Hepatocyte (in vitro differentiated cells): ENCODE results near the gene HEATR5B. TPM values are rescaled to one million over a fixed set of nuclear protein-coding genes. Genes with fewer than 3 reads are reported as not detected.

ENCODE experiments used
- DNase-seq: peaks from one replicate; pipeline ENCODE4 v3.0.0-alpha.2; 2016; ENCODE audit warnings: low spot score
- H2AFZ ChIP-seq: fragments of 200-600 bp; sonication (generic); 2 replicates; pipeline ENCODE4 v1.6.0; 2016; ENCODE audit warnings: antibody characterized with exemption, mild to moderate bottlenecking
- H3K27ac ChIP-seq: fragments of 200-600 bp; sonication (generic); 2 replicates; pipeline ENCODE4 v1.5.1; 2016; ENCODE audit warnings: mild to moderate bottlenecking
- H3K27me3 ChIP-seq: fragments of 200-600 bp; sonication (generic); 2 replicates; pipeline ENCODE4 v1.6.1; 2016
- H3K36me3 ChIP-seq: fragments of 200-600 bp; sonication (generic); replicated peaks from 2 replicates; pipeline ENCODE4 v1.5.1; 2016; ENCODE audit warnings: low read depth; ENCODE audit not compliant: insufficient read depth
- H3K4me1 ChIP-seq: fragments of 200-600 bp; sonication (generic); 2 replicates; pipeline ENCODE4 v1.5.1; 2016; ENCODE audit warnings: mild to moderate bottlenecking, moderate library complexity; ENCODE audit not compliant: insufficient read depth
- H3K4me2 ChIP-seq: fragments of 200-600 bp; sonication (generic); 2 replicates; pipeline ENCODE4 v1.6.0; 2016
- H3K4me3 ChIP-seq: fragments of 200-600 bp; sonication (generic); 2 replicates; pipeline ENCODE4 v1.5.1; 2016; ENCODE audit warnings: mild to moderate bottlenecking
- H3K79me2 ChIP-seq: fragments of 200-600 bp; sonication (generic); 2 replicates; pipeline ENCODE4 v1.6.0; 2017; ENCODE audit warnings: mild to moderate bottlenecking
- H3K9me2 ChIP-seq: fragments of 200-600 bp; sonication (generic); replicated peaks from 2 replicates; pipeline ENCODE4 v1.6.0; 2017; ENCODE audit warnings: mild to moderate bottlenecking; ENCODE audit not compliant: insufficient read depth
- H3K9me3 ChIP-seq: fragments of 200-600 bp; sonication (generic); 2 replicates; pipeline ENCODE4 v1.5.1; 2016; ENCODE audit warnings: low read depth, mild to moderate bottlenecking
- H4K20me1 ChIP-seq: fragments of 200-600 bp; sonication (generic); 2 replicates; pipeline ENCODE4 v1.6.0; 2016; ENCODE audit warnings: mild to moderate bottlenecking; ENCODE audit not compliant: insufficient read depth, poor library complexity, severe bottlenecking
- EZH2 ChIP-seq: fragments of 200-600 bp; sonication (generic); IDR thresholded peaks from 2 replicates; pipeline ENCODE4 v1.6.1; 2016; ENCODE audit warnings: antibody characterized with exemption, mild to moderate bottlenecking, borderline replicate concordance
- EZH2phosphoT487 ChIP-seq: fragments of 200-600 bp; sonication (generic); IDR thresholded peaks from one replicate; pipeline ENCODE4 v1.6.1; 2018; ENCODE audit warnings: antibody characterized with exemption, mild to moderate bottlenecking, low read depth, moderate library complexity; ENCODE audit not compliant: unreplicated experiment, severe bottlenecking
- WGBS: methylation state at CpG from one replicate; pipeline ENCODE4 v1.1.6; 2016; ENCODE audit warnings: low lambda C conversion rate; ENCODE audit errors: missing lambda C conversion rate; 5-methylcytosine and 5-hydroxymethylcytosine counted together
- polyA plus RNA-seq: library from polyadenylated mRNA; unstranded; fragments of >200 nt; fragmentation: Nextera tagmentation; extraction: Ambion mirVana; gene quantifications from 2 replicates; pipeline ENCODE4 v1.2.1, GENCODE V29; 2016
- total RNA-seq: library from RNA; depleted of rRNA; stranded (reverse); fragments of >200 nt; gene quantifications from 2 replicates; pipeline ENCODE4 v1.2.3, GENCODE V29; 2014
- TF ChIP-seq, protein P1 (sequence below): fragments of 200-600 bp; sonication (generic); IDR thresholded peaks from 2 replicates; pipeline ENCODE4 v1.5.1; 2016; ENCODE audit warnings: antibody characterized with exemption, mild to moderate bottlenecking; ENCODE audit not compliant: poor library complexity

HEATR5B gene
- total and polyA plus RNA-seq, 2 experiments from 2014 or later = 5.1 to 25.1 TPM

DNA sequence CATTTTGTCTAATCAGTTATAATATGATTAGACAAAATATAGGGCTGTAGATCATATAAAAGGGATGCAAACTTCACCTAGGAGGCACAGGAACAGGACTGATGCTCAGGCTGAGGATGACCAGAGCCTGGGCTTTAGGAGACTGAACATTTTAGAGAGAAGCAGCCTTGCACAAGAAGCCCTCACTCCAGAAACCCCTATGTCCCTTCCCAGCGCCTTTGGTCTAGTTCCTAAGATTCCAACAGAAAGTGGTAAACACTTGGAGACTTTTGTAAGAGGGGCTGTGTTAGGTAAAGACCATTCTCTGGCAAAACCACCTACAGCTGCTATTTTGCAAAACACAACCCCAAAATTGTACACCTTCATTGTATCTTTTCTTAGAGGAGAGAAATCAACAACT lies 33.4 kb upstream of the HEATR5B start:
- 93% methylated on average over 1 of the region's 1 CpG for WGBS
- Histone ChIP-seq H3K79me2 (no peaks in the 10 kb centered on the region), H3K36me3 (no peaks in the 10 kb centered on the region), H3K9me2 (no peaks in the 10 kb centered on the region), H3K4me3 (no peak overlapping the region), H2AFZ (no peak overlapping the region), H4K20me1 (no peaks in the 10 kb centered on the region), H3K9me3 (no peaks in the 10 kb centered on the region), H3K4me2 (no peak overlapping the region), H3K4me1 (no peaks in the 10 kb centered on the region), H3K27ac (no peak overlapping the region), H3K27me3 (no peaks in the 10 kb centered on the region)
- no peak for TF ChIP-seq EZH2phosphoT487
- TF ChIP-seq, protein P1, sequence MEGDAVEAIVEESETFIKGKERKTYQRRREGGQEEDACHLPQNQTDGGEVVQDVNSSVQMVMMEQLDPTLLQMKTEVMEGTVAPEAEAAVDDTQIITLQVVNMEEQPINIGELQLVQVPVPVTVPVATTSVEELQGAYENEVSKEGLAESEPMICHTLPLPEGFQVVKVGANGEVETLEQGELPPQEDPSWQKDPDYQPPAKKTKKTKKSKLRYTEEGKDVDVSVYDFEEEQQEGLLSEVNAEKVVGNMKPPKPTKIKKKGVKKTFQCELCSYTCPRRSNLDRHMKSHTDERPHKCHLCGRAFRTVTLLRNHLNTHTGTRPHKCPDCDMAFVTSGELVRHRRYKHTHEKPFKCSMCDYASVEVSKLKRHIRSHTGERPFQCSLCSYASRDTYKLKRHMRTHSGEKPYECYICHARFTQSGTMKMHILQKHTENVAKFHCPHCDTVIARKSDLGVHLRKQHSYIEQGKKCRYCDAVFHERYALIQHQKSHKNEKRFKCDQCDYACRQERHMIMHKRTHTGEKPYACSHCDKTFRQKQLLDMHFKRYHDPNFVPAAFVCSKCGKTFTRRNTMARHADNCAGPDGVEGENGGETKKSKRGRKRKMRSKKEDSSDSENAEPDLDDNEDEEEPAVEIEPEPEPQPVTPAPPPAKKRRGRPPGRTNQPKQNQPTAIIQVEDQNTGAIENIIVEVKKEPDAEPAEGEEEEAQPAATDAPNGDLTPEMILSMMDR = no peak
- no peak for TF ChIP-seq EZH2
- no peak for DNase-seq

DNA sequence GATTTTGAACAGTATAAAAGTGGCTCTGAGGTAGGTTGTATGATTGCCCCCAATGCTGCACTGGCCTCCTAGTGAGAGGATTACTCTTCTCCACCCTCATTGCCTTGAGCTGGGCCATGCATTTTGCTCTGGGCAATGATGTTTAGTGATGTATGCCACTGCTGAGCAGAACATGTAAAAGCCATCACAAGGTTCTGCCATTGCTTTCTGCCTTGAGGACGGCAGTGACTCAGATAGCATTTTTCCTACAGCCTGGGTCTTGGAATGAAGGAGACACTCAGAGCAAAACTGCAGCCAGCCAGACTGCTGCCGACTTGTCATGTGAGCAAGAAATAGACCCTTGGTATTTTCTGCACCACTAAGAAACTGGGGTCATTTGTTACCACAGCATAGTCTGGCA lies 27.8 kb upstream of the HEATR5B start:
- Histone ChIP-seq H2AFZ (no peak overlapping the region), H3K36me3 (peaks cover 3% of the 10 kb centered on the region), H3K4me2 (no peak overlapping the region), H3K4me1 (no peaks in the 10 kb centered on the region), H4K20me1 (no peaks in the 10 kb centered on the region), H3K27ac (no peak overlapping the region), H3K4me3 (no peak overlapping the region), H3K27me3 (no peaks in the 10 kb centered on the region), H3K9me3 (no peaks in the 10 kb centered on the region), H3K79me2 (no peaks in the 10 kb centered on the region), H3K9me2 (no peaks in the 10 kb centered on the region)
- no peak for DNase-seq
- TF ChIP-seq, protein P1 = no peak
- TF ChIP-seq EZH2 = no peak
- TF ChIP-seq EZH2phosphoT487 = no peak
- 48% methylated on average over 2 of the region's 2 CpGs for WGBS

DNA sequence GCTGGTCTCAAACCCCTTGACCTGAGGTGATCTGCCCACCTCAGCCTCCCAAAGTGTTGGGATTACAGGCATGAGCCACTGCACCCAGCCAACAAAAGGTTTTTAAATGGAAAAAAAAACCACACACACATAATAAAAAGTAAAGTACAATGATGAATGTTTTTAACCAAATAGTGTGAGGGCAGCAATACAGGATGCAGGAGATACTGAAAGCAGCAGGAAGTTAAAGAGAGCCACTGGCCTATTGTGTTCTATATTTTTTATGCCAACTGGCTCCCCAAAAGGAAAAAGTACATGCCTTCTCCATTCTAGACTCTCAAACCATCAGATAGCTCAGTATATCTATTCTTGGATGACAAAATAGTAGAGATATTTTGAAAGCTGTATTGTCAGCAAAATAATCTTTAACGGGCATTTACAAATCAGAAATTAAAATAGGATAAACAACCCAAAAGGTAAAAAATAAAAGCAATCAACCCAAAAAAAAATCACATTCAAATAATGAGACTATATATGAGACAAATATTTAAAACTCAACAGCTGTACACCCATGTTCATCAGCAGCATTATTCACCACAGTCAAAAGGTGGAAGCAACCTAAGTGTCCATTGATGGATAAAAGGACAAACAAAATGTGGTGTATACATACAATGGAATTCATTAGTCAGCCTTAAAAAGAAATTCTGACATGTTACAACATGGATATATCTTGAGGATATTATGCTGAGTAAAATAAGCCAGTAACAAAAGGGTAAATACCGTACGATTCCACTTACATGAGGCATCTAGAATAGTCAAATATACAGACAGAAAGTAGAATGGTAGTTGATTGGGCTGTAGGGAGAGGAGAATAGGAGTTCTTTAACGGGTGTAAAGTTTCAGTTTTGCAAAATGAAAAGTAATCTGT lies 26.4 kb upstream of the HEATR5B start:
- peaks cover 3% of the 10 kb centered on the region for H3K36me3 ChIP-seq
- no peak overlapping the region for H2AFZ ChIP-seq
- H3K79me2 ChIP-seq = no peaks in the 10 kb centered on the region
- H3K27ac ChIP-seq = no peak overlapping the region
- no peak overlapping the region for H3K4me3 ChIP-seq
- no peaks in the 10 kb centered on the region for H3K9me2 ChIP-seq
- DNase-seq = no peak
- no peaks in the 10 kb centered on the region for H3K4me1 ChIP-seq
- WGBS = 96% methylated on average over 4 of the region's 4 CpGs
- H4K20me1 ChIP-seq = no peaks in the 10 kb centered on the region
- TF ChIP-seq EZH2phosphoT487 (no peak), EZH2 (no peak)
- TF ChIP-seq, protein P1 = no peak
- H3K4me2 ChIP-seq = no peak overlapping the region
- no peaks in the 10 kb centered on the region for H3K9me3 ChIP-seq
- no peaks in the 10 kb centered on the region for H3K27me3 ChIP-seq
